ENCODE data around the gene PLPPR1. TPM values are rescaled to one million over a fixed set of nuclear protein-coding genes. Genes with fewer than 3 reads are reported as not detected.

PLPPR1 gene
- total and polyA plus RNA-seq, 2 of the 4 experiments (the other 2 are of a cell fraction), result not detected

DNA sequence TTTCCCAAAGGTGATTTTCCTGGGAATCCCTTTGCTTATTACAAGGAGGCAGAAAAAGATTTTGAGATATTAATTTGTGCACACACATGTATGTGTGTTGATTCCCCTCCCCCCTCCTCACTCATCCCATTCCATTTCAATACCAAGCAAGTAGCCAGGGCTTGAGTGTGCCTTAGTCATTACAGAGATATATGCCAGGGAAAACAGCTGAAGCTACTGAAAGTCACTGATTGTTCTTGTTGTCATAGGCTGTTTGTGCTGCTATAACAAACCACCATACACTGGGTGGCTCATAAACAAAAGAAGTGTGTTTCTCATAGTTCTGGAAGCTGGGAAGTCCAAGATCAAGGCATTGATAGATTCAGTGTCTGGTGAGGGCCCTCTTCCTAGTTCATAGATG lies 197.6 kb downstream of the PLPPR1 start:
- CTCF ChIA-PET, result no interaction called here

More for the DNA sequence above, 197.6 kb downstream of the PLPPR1 start:
- Histone ChIP-seq H2BK20ac (ENCODE audit: low read depth, low read length) (no peak overlapping the region), H3K4ac (ENCODE audit: low read depth, low read length) (no peak overlapping the region), H4K5ac (ENCODE audit: low read depth, low read length) (no peak overlapping the region), H3K36me3 (ENCODE audit: control insufficient read depth, insufficient read depth, low read length) (no peaks in the 10 kb centered on the region), H3K14ac (replicated peaks; ENCODE audit: low read depth, low read length) (no peak overlapping the region), H3K9me3 (ENCODE audit: control insufficient read depth, insufficient read depth, low read length) (no peaks in the 10 kb centered on the region; the same call in 1 of the 2 replicates), H3K9me1 (ENCODE audit: insufficient read depth, low read length) (no peaks in the 10 kb centered on the region), H2AFZ (replicated peaks; ENCODE audit: low read length, poor library complexity) (no peak overlapping the region), H2AK9ac (replicated peaks; ENCODE audit: low read depth, low read length, poor library complexity) (no peak overlapping the region), H3K79me1 (ENCODE audit: low read depth in 1 of 2, low read length in 2 of 2) (no peaks in the 10 kb centered on the region), H3K4me3 (ENCODE audit: insufficient read depth, low read depth, low read length) (no peak overlapping the region), H2AK5ac (ENCODE audit: low read depth, low read length) (no peak overlapping the region), H2BK15ac (ENCODE audit: low read depth, low read length) (no peak overlapping the region), H3K56ac (ENCODE audit: extremely low read depth, insufficient read depth, low read length) (no peak overlapping the region), H3K27ac (ENCODE audit: insufficient read depth, low read length) (no peak overlapping the region), H3K23ac (ENCODE audit: low read depth, low read length) (no peak overlapping the region), H4K8ac (ENCODE audit: low read depth in 2 of 2, low read length in 2 of 2) (no peak overlapping the region), H4K91ac (ENCODE audit: insufficient read depth, low read depth, low read length) (no peak overlapping the region), H3K9ac (ENCODE audit: low read depth, low read length) (no peak overlapping the region), H3K27me3 (ENCODE audit: control insufficient read depth, insufficient read depth, low read length) (no peaks in the 10 kb centered on the region), H2BK120ac (ENCODE audit: low read depth, low read length) (no peak overlapping the region), H3K4me1 (ENCODE audit: control insufficient read depth, insufficient read depth, low read length) (no peaks in the 10 kb centered on the region), H3K18ac (ENCODE audit: low read depth, low read length) (no peak overlapping the region), H2BK5ac (ENCODE audit: low read depth, low read length, poor library complexity, severe bottlenecking) (no peak overlapping the region), H3K4me2 (ENCODE audit: low read depth, low read length) (no peak overlapping the region), H4K20me1 (ENCODE audit: insufficient read depth, low read length) (no peaks in the 10 kb centered on the region)
- ATAC-seq (ENCODE audit: low read depth), result no peak
- no TSS peak for BruUV-seq (replicated peaks)
- TF ChIP-seq MXI1 (IDR thresholded peaks at IDR 0.05; ENCODE audit: borderline replicate concordance, low read depth, low read length) (no peak), FOS (IDR thresholded peaks at IDR 0.05; ENCODE audit: low read depth, low read length) (no peak)
- TF ChIP-seq, protein P1, sequence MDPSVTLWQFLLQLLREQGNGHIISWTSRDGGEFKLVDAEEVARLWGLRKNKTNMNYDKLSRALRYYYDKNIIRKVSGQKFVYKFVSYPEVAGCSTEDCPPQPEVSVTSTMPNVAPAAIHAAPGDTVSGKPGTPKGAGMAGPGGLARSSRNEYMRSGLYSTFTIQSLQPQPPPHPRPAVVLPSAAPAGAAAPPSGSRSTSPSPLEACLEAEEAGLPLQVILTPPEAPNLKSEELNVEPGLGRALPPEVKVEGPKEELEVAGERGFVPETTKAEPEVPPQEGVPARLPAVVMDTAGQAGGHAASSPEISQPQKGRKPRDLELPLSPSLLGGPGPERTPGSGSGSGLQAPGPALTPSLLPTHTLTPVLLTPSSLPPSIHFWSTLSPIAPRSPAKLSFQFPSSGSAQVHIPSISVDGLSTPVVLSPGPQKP (IDR thresholded peaks at IDR 0.05; ENCODE audit: borderline replicate concordance, low read depth, low read length), result no peak
- intact Hi-C loops (cut with micrococcal nuclease), result no loop called here
- dilution Hi-C loops (cut with HindIII; ENCODE audit: low sequenced_read_pairs, unreplicated experiment), result no loop called here
- in situ Hi-C loops (cut with MboI; ENCODE audit: low sequenced_read_pairs), result no loop called here
- DNase-seq, result no peak
- POLR2A ChIA-PET (ENCODE audit: unreplicated experiment), result no interaction called here
